CD4-positive, alpha-beta T cell treated with Interleukin-17A for 1 hour (primary cell): ENCODE data around the gene THOP1.
"Not testable (repeated sequence)": the region's sequence is repeated elsewhere in the genome, so short reads cannot be mapped to it uniquely, and the experiment has no call there.

Experiments
- DNase-seq: peaks from one replicate; pipeline ENCODE4 v3.0.0-alpha.2; 2020

THOP1 gene

DNA sequence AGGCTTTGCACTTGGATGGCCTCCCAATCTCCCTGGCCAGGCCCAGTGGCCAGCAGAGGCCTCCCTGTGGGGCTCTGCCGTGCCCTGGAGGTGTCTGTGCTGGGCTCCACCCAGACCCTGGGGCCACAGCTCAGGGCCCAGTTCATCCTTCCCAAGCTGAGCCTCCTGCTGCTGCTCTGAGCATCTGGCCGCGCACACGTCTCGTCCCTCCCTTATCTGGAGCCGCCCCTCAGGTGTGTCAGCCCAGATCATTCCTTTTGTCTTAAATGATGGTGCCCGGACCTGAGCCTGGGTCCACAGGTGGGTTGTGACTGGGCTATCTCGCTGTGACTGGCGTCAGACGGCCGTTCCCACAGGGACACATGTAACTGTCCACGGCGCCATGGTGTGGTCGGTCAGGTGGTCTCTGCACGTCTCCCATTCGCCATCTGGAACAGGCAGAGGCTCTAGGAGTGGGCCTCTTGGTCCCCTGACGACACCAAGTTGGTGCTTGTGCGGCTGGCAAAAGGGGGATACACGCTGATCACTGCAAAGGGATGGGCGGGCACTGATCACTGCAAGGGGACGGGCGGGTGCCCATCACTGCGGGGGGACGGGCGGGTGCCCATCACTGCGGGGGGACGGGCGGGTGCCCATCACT lies 20.1 kb downstream of the THOP1 start:
- no peak for DNase-seq

DNA sequence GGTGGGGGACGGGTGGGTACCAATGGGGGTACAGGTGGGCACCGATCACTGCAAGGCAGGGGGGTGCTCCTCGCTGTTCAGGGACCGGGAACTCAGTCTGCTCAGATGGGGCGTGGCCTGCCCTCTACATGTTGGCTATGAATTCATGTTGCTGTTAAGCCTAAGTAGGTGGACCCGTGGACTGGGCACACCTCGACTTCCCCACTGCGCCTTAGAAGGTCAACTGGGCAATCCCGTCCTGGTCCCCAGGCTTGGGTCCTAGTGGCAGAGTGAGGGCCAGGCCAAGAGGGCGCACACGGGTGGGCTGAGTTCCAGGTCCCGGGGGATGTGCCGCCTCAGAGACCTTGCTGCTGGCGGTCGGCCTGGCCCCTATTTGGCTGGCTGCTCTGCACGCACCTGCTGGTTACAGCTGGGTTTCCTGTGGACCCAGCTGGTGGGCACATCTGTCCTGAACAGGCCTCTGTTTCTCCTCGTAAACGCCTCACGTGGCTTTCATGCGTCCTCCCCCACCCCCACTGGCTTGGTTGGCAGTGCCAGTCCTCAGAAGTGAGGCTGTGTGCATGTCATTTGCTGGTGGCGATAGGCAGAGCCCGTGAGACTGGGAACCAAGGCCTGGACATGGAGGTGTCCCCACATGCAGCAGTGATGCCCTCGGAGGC lies 20.8 kb downstream of the THOP1 start:
- DNase-seq: no peak

DNA sequence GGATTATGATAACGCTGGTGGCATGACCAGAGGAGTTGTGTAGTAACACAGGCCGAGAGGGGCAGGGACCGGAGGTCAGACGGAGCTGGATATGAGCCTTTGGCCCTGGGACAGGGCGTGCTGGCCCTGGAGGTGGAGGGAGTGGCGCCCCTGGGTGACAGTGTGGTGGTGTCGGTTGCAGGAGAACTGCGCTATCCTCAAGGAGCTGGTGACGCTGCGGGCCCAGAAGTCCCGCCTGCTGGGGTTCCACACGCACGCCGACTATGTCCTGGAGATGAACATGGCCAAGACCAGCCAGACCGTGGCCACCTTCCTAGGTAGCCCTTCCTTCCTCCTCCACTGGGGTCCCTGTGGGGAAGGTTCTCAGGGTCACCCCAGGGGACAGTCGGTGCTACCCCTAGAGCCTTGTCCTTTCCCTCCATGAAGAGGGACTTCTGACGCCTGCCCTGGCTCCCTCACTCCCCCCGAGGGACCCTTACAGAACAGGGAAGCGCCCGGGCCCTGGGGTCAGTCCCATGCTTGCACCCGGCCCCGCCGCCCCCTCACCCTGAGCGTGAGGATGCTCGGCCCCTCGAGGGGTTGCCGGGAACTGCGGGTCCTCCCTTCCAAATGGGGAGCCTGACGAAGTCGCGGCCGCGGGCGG lies 21.6 kb downstream of the THOP1 start:
- DNase-seq: no peak

DNA sequence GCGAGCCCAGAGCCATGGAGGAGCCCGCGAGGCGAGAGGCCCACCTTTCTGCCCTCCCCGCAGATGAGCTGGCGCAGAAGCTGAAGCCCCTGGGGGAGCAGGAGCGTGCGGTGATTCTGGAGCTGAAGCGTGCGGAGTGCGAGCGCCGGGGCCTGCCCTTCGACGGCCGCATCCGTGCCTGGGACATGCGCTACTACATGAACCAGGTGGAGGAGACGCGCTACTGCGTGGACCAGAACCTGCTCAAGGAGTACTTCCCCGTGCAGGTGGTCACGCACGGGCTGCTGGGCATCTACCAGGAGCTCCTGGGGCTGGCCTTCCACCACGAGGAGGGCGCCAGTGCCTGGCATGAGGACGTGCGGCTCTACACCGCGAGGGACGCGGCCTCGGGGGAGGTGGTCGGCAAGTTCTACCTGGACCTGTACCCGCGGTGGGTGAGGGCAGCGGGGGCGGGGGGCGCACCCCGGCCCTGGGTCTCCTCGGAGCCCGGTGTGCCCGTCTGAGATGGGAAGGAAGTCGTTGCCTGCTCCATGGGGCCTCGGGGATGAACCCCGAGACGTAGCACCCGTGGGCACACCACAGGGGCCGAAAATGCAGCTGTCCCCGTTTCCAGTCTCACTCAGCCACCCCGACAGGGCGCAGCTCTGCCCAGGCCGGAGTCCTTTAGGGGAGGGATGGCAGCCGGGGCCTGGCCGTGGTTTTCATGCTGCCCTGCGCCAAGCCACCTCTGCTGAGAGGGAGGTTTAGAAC lies 22.3 kb downstream of the THOP1 start:
- no peak for DNase-seq

DNA sequence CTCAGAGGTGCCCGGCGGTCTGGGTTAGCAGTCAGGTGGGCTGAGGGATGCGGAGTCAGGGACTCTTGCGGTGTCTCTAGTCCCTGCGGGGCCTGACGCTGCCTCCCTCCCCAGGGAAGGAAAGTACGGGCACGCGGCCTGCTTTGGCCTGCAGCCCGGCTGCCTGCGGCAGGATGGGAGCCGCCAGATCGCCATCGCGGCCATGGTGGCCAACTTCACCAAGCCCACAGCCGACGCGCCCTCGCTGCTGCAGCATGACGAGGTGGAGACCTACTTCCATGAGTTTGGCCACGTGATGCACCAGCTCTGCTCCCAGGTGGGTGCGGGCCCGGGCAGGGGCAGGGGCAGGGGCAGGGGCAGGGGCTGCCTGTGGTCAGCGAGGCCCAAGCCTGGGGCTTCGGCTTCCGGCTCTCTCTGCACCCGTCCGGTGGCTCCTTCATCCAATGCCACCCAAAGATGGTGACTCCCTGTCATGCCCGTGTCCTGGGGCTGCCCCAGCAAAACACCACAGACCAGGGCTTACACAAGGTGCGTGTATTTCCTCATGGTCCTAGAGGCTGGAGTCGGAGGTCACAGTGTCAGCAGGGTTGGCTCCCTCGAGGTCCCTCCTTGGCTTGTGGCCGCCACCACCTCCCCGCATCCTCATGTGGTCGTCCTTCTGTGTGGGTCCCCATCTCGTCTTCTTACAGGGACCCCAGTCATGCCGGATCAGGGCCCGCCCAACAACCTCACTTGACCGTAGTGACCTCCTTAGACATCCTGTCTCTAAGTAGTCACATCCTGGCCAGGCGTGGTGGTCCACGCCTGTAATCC lies 23.0 kb downstream of the THOP1 start:
- no peak for DNase-seq

DNA sequence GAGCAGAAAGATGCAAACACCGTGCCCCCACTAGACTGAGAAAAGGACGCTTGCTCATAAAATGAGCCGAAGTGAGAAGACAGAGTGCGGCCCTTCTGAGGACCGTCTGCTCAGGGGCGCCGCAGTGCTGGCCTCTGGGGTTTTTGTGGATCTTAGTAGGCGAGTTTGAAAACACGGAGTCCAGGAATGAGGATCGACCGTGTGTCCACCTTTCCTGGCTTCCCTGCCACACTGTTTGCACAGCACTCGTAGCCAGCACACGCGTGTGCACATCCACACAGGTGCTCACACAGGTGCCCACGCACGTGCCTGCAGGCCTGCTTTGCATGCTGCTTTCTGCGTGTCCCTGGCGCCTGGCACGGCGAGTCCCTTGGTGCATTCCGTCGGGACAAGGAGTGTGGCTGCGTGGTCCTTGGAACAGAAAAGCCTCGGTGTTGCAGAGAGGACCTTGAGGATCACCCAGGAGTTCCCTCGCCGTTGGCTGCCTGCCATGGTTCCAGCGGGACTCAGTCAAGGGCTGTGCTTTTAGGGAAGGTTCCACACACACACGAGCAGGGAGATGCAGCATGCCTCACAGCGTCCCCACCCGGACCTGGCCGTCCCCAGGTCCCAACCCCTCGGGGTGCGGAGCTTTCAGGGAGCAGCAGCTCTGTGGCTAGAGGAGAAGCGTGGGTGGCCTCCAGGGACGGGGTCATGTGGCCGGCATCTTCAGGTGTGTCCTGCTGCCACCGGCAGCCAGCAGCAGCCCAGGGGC lies 24.3 kb downstream of the THOP1 start:
- no peak for DNase-seq

DNA sequence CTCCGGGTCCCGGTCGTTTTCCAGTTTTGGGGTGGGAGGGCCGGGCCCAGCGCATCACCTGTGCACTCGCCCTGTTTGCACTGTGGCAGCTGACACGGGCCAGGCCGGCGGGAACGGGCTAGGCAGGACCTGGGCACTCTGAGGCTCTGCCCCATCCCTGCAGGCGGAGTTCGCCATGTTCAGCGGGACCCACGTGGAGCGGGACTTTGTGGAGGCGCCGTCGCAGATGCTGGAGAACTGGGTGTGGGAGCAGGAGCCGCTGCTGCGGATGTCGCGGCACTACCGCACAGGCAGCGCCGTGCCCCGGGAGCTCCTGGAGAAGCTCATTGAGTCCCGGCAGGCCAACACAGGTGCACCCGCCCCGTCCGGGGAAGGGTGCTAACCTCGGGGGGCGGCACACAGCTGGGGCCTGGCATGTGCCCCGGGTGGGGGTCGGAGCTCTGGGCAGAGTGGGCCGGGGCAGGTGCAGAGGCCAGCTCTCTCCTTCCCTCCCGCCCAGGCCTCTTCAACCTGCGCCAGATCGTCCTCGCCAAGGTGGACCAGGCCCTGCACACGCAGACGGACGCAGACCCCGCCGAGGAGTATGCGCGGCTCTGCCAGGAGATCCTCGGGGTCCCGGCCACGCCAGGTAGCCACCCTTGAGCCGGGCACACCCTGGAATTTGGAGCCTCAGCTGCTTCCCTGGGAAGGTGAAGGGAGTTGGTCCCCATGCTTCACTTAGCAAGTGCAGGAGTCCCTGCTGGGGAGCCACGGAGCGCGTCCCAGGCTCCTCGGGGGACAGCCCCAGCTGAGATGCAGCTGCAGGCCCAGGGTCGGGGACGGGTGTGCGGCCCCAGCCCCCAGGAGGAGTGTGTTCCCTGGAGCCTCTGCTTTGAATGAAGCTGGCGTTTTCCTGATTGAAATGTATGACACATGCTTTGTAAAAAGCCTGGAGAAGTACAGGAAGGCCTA lies 25.1 kb downstream of the THOP1 start:
- no peak for DNase-seq

DNA sequence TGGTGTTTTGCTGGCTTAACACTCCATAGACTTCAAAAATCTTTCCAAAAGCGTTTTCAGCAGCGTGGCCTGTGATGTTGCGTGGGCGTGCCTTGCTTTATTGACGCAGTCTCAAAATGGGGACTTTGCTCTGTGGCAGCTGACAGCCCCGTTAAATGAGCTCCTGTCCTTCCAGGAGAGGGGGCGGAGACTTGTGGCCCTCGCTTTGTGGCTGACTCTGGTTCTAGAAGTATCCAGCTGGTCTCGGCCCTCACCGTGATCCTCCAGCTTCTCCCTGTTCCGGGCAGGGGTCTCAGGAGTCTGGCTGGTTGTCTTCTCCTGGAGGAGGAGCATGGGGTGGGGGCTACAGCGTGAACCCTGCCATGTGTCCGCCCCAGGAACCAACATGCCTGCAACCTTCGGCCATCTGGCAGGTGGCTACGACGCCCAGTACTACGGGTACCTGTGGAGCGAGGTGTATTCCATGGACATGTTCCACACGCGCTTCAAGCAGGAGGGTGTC lies 26.0 kb downstream of the THOP1 start:
- no peak for DNase-seq

DNA sequence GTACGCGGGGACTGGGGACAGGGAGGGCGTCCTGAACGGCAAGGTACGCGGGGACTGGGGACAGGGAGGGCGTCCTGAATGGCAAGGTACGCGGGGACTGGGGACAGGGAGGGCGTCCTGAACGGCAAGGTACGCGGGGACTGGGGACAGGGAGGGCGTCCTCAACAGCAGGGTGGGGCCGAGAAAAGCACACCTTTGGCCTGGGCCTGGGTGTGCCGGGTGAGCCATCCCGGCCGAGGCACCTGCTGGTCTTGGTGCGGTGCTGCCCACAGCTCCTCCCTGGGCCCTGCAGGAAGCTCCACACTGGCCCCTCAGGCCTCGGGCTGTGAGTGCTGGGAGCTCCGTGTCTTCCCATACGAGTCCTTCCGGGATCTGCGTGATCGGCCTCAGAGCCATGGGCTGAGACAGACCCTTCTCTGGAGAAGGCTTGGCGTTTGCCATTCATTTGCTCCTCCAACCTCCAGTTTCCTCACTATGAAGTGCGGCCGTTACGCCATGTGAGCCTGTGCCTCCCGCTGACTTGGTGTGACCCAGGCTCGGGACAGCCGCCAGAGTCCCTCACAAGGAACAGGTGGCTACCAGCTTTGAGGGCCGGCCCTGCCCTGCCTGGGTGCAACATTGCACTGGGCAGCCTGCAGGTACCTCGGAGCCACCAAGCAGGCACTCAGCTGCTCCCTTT lies 26.6 kb downstream of the THOP1 start:
- DNase-seq: no peak

DNA sequence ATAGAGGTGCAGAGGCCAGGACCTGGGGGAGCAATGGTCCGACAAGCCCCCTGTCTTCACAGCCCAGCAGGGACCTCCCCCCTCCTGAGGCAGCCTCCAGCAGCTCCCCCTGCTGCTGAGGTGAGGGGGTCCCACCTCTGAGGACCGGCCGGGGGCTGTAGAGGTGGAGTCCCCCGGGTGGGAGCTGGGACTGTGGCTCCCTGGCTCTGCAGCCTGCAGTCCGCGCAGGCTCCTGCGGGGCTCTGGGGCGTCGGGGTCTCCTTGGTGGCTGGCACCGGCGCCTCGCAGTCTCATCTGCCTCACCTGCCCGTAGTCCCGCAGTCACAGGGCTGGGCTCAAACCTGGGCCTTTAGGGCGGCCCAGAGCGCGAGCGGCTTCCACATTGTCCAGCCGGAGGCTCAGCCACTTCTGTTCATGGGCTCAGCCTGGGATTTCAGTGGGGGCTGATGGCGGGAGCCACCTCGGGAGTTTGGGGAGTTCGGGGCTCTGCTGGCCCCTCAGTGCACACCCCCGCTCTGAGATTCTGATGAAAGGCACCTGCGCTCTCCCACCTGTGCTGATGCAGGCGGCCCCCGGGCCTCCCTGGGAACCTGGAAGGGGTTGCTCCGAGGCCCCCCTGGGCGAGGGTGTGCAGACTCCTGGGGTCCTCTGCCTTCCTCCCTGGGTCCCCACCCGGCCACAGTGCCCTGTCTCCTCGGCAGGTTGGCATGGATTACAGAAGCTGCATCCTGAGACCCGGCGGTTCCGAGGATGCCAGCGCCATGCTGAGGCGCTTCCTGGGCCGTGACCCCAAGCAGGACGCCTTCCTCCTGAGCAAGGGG lies 27.3 kb downstream of the THOP1 start:
- DNase-seq: no peak

DNA sequence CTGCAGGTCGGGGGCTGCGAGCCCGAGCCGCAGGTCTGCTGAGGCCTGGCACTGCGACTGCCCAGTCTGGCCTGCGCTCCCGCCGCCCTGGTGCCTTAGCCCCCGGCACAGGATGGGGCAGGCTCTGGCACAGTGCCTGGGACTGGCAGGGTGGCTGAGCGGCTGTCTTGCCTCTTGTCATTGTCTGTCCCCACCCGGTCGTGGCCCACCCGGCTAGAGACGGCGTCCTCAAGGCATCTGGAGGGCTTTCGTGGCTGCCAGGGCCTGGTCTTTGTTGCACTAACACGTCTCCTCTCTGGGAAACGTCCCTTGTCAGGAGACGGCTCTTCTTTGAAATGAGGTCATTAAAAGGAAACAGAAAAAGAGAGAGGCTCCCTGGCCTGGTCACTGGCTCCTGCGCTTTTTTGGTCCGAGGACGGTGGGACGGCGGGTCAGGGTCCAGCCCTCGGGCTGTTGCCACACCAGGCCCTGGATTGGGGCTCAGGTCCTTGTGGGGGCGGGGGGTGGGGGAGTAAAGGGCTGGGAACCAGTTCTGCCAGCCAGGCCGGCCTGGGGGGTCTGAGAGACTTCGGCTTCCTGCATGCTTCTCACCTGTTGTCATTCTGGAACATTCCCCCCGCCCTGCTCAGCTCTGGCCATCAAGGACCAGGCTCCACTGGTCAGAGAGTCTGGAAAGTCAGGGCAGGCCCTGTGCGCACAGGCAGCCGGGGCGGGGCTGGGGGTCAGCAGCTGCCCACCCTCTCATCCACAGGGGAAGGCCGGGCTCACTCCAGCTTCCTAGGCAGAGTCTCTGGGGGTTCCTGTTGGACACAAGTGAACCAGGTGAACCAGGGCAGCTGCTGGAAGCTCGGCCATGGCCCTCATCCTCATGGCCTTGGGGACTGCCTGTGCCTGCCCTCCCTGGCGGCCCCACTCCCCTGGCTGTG lies 28.2 kb downstream of the THOP1 start:
- DNase-seq: no peak

DNA sequence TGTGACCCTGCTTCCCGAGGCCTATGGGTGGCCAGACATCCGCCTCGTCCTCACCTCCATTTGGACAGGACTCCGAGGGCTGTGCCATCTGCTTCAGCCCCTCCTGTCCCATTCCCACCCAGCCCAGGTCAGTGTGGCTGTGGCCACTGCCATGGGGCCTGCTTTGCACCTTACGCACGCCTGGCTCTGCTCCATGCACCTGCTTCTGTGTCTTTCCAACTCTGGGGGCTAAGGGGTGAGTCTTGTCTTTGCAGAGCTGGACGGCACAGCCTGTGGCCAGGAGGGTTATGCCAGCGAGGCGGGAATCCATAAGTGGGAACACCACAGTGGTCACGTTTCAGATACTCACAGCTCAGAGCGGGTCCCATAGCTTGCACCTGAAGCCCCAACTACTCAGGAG lies 29.1 kb downstream of the THOP1 start:
- no peak for DNase-seq

DNA sequence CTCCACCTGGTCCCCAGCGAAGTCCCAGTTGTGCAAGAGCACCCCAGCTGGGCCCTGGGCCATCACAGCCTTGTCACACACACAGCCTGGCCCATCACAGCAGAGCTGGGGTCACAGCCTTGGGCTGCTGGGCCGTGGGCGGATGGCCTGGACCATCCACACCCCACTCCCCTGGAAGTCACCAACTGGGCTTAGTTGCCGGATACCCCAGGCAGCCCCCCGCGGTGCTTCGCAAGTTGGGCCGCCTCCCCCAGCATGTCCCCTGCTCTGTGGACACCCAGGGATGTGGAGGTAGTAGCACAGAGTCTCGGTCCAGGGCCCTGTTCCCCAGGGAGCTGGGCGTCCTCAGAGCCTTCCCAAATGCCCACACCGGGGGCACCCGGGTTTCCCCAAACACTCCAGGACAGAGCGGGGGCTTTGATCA lies 29.9 kb downstream of the THOP1 start:
- no peak for DNase-seq

DNA sequence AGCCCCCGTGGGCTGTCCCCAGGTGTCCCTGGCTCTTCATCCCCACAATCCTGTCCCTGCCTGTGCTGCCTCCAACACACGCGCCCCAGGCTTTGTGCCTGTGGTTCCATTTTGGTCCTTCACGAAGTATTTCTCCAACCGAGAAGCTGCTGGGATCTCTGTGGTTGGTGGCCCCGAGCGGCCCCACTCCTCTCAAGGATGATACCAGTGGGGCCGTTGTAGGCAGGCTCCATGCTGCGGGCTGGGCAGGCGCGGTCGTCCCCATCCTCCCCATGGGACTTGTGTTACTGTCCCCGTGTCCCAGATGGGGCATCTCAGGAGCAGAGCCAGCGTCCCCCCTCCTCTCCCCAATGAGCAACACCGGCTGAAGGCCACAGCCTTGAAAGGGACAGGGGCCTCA lies 30.6 kb downstream of the THOP1 start:
- DNase-seq: no peak

DNA sequence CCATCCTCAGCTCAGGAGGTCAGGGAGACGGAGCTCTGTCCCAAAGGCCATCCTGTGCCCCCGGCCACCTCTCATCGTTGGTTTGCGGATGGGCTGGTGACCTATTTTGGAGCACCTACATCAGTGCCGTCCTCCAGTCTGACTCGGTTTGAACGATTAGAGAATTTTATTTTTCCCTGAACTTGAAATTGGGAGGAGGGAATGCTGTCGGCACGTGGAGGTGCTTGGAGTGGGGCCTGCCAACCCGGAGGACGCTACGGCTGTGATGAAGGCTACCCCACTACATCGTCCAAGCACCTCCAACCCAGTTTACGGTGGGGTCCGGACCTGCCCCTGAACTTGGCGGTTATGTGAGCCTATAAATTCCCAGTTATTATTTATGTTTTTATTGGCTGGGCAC lies 31.3 kb downstream of the THOP1 start:
- no peak for DNase-seq

DNA sequence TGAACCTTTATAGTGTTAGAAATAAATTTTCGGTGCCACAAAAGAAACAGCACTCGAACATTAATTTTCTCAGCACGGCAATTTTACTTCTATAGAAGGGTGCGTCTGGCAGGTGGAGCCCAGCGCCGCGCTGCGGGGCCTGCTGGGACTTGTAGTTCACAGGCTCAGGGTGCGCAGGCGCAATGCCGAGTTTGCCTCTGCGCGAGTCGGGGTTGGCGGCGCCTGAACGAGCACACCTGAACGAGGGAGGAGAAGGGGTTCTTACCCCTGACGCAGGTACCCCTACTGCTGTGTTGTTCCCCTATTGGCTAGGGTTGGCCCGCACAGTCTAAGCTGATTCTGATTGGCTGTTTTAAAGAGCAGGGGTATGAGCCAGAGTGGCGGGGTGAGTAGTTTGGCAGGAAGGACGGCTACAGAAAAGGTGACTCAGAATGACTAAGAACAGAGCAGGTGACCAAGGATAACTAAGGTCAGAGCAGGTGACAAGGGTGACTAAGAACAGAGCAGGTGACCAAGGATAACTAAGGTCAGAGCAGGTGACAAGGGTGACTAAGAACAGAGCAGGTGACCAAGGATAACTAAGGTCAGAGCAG lies 32.0 kb downstream of the THOP1 start:
- DNase-seq: not testable (repeated sequence)

DNA sequence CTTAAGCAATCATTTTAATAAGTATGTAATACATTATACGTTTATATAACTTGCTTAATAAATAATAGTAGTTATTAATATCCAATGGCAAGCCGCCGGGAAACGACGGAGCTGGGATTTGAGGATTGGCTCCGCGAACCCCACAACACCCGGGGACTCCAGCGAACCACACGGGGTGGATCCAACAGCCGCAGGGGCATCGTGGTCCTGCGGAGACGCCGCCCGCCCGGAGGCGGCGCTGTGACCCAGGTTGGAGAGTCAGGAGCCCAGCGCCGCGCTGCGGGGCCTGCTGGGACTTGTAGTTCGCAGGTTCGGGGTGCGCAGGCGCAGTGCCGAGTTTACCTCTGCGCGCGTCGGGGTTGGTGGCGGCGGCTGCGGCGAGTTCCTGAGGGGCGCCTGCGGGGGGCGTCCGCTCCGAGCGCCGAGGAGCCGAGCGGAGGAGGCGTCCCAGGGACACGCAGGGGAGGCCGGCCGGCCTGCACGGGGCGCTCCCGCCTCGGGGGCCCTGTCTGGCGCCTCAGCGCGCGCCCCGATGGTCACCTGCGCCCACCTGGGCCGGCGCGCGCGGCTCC lies 34.3 kb downstream of the THOP1 start, which contains the start of gene ZNF554:
TSS of gene ZNF554 (plus strand) at position 329 of the 572 bp plus-strand sequence. CDS start at position 533, 204 bp downstream.
- peak; percentile 96 for DNase-seq
